DOHH2 (cell line): Measurements from ENCODE around the gene RASGEF1C.

Experiments
- H3F3A ChIP-seq: fragments of 200-600 bp; sonication (generic), shearing (Covaris generic); 2 replicates; pipeline ENCODE4 v1.6.0; 2016; ENCODE audit warnings: antibody characterized with exemption, mild to moderate bottlenecking; ENCODE audit not compliant: control insufficient read depth, insufficient read depth
- H3K27ac ChIP-seq: fragments of 200-600 bp; sonication (generic); 2 replicates; pipeline ENCODE4 v1.5.1; 2014; ENCODE audit warnings: low read depth, mild to moderate bottlenecking, low read length, moderate library complexity
- H3K27me3 ChIP-seq: fragments of 200-600 bp; sonication (generic); 2 replicates; pipeline ENCODE4 v1.6.1; 2014; ENCODE audit warnings: mild to moderate bottlenecking, low read length, mixed read lengths; ENCODE audit not compliant: control insufficient read depth
- H3K36me3 ChIP-seq: fragments of 200-600 bp; sonication (generic); 2 replicates; pipeline ENCODE4 v1.6.1; 2014; ENCODE audit warnings: mild to moderate bottlenecking, low read length, moderate library complexity, mixed read lengths; ENCODE audit not compliant: control insufficient read depth
- H3K4me1 ChIP-seq: fragments of 200-600 bp; sonication (generic); 2 replicates; pipeline ENCODE4 v1.6.1; 2014; ENCODE audit warnings: mild to moderate bottlenecking, low read length, mixed read lengths; ENCODE audit not compliant: control insufficient read depth
- H3K4me2 ChIP-seq: fragments of 200-600 bp; sonication (generic); 2 replicates; pipeline ENCODE4 v1.6.0; 2014; ENCODE audit warnings: mild to moderate bottlenecking, low read length, moderate library complexity
- H3K4me3 ChIP-seq: fragments of 200-600 bp; sonication (generic); 2 replicates; pipeline ENCODE4 v1.5.1; 2014; ENCODE audit warnings: mild to moderate bottlenecking, low read length, mixed read lengths
- H3K79me2 ChIP-seq: fragments of 200-600 bp; sonication (generic); 2 replicates; pipeline ENCODE4 v1.6.1; 2014; ENCODE audit warnings: mild to moderate bottlenecking, low read length, mixed read lengths; ENCODE audit not compliant: control insufficient read depth
- H3K9me2 ChIP-seq: fragments of 200-600 bp; sonication (generic); replicated peaks from 2 replicates; pipeline ENCODE4 v1.6.1; 2014; ENCODE audit warnings: mild to moderate bottlenecking, low read length, mixed read lengths; ENCODE audit not compliant: control insufficient read depth
- H3K9me3 ChIP-seq: fragments of 200-600 bp; sonication (generic); 2 replicates; pipeline ENCODE4 v1.6.1; 2014; ENCODE audit warnings: antibody characterized with exemption, low read length, mixed read lengths; ENCODE audit not compliant: control insufficient read depth, insufficient read depth
- H4K20me1 ChIP-seq: fragments of 200-600 bp; sonication (generic); 2 replicates; pipeline ENCODE4 v1.6.0; 2014; ENCODE audit warnings: low read depth, mild to moderate bottlenecking, antibody characterized with exemption, low read length, moderate library complexity; ENCODE audit not compliant: control insufficient read depth, insufficient read depth
- EZH2phosphoT487 ChIP-seq: fragments of 200-600 bp; sonication (generic); IDR thresholded peaks from 2 replicates; pipeline ENCODE4 v1.6.1; 2017; ENCODE audit warnings: borderline replicate concordance, mild to moderate bottlenecking, antibody characterized with exemption, low read length, moderate library complexity, mixed read lengths
- TF ChIP-seq, protein P1 (sequence below): fragments of 200-600 bp; sonication (generic); IDR thresholded peaks from one replicate; pipeline ENCODE4 v1.5.1; 2014; ENCODE audit warnings: antibody characterized with exemption, mild to moderate bottlenecking, low read depth, low read length; ENCODE audit not compliant: poor library complexity, severe bottlenecking

RASGEF1C gene

DNA sequence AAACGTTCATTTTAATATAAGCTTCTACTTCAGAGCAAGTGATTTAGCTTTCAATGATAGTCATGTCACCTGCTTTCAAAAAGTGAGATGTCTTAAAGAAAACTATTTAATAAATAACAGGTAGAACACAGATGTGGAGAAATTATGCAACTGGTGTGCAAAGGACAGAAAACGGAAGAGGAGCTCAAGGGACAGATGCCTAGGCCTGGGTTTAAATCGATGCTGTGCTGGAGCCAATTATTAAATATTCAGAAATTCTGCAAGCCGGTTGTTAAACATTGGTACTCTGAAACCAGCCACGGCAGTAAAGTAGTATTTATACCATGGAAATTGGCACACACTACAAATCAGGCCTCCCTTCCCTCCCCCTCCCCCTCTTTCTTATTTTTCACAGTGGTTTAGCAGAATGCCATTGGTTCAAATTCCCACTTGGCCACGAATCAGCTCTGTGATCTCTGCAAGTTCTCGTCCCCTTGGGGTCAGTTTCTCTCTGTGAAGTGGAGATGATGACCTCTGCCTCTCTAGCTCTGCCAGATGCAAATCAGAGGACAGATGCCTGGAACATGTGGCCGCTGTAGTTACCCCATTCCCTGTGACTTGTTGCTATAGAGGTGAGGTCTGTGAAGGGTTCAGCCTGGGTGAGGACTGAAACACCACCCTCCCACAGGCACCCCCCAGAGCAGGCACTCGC is 131.3 kb downstream of the RASGEF1C start:
- Histone ChIP-seq H3K4me3 (no peak overlapping the region), H3K36me3 (no peaks in the 10 kb centered on the region), H3K9me2 (no peaks in the 10 kb centered on the region), H3F3A (no peaks in the 10 kb centered on the region), H3K4me2 (no peak overlapping the region), H3K79me2 (no peaks in the 10 kb centered on the region), H3K27me3 (no peaks in the 10 kb centered on the region), H3K4me1 (no peaks in the 10 kb centered on the region), H3K9me3 (no peaks in the 10 kb centered on the region), H3K27ac (no peak overlapping the region), H4K20me1 (no peaks in the 10 kb centered on the region)
- TF ChIP-seq EZH2phosphoT487: no peak
- TF ChIP-seq, protein P1, sequence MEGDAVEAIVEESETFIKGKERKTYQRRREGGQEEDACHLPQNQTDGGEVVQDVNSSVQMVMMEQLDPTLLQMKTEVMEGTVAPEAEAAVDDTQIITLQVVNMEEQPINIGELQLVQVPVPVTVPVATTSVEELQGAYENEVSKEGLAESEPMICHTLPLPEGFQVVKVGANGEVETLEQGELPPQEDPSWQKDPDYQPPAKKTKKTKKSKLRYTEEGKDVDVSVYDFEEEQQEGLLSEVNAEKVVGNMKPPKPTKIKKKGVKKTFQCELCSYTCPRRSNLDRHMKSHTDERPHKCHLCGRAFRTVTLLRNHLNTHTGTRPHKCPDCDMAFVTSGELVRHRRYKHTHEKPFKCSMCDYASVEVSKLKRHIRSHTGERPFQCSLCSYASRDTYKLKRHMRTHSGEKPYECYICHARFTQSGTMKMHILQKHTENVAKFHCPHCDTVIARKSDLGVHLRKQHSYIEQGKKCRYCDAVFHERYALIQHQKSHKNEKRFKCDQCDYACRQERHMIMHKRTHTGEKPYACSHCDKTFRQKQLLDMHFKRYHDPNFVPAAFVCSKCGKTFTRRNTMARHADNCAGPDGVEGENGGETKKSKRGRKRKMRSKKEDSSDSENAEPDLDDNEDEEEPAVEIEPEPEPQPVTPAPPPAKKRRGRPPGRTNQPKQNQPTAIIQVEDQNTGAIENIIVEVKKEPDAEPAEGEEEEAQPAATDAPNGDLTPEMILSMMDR: no peak

DNA sequence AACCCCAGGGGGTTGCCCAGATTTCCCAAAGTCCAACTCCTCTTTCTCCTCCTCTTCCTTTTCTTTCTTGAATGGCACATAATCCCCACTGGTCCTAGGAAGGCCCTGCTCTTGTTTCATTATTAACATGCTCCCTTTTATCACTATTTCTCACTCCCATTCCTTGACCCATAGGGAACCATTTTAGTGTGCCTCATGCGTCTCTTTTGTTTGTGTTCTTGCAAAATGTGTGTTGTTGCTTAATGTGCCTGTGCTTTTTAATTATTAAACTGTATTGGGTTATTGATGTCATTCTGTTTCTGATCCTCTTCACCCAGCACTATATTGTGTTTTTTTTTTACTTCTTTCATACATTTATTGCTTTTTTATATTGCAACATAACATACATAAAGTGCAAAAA is 133.3 kb downstream of the RASGEF1C start:
- Histone ChIP-seq H3K79me2 (no peaks in the 10 kb centered on the region), H3K4me1 (no peaks in the 10 kb centered on the region), H3K36me3 (no peaks in the 10 kb centered on the region), H4K20me1 (no peaks in the 10 kb centered on the region), H3K4me2 (no peak overlapping the region), H3K27ac (no peak overlapping the region), H3K27me3 (no peaks in the 10 kb centered on the region), H3K9me3 (no peaks in the 10 kb centered on the region), H3F3A (no peaks in the 10 kb centered on the region), H3K9me2 (no peaks in the 10 kb centered on the region), H3K4me3 (no peak overlapping the region)
- TF ChIP-seq, protein P1: no peak
- no peak for TF ChIP-seq EZH2phosphoT487

DNA sequence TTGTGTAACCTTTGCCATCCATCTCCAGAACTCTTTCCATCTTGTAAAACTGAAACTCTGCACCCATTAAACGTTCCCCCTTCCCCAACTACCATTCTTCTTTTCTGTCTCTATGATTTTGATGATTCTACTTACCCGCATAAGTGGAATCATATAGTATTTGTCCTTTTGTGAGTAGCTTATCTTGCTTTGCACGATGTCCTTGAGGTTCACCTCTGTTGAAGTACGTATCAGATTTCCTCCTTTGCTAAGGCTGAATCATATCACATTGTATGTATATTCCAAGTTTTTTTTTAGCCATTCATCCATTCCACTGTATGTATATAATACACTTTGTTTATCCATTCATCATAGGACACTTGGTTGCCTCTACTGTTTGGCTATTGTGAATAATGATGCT is 134.5 kb downstream of the RASGEF1C start:
- Histone ChIP-seq H4K20me1 (no peaks in the 10 kb centered on the region), H3K27me3 (peaks cover 7% of the 10 kb centered on the region), H3K4me1 (no peaks in the 10 kb centered on the region), H3K79me2 (no peaks in the 10 kb centered on the region), H3F3A (no peaks in the 10 kb centered on the region), H3K36me3 (no peaks in the 10 kb centered on the region), H3K9me3 (no peaks in the 10 kb centered on the region), H3K27ac (no peak overlapping the region), H3K4me2 (no peak overlapping the region), H3K4me3 (no peak overlapping the region), H3K9me2 (no peaks in the 10 kb centered on the region)
- TF ChIP-seq, protein P1: no peak
- TF ChIP-seq EZH2phosphoT487: no peak
